Measurements from ENCODE around the gene TOMT.

TOMT gene

GRCh38 chr11:72111300-72112142 lies 5.8 kb downstream of the TOMT start:
- H3K9ac ChIP-seq (ENCODE audit: low read length in 2 of 2) = peak overlapping the region; percentile 91 to 100
- peaks cover 17% of the 10 kb centered on the region for H3K4me1 ChIP-seq (ENCODE audit: control insufficient read depth, insufficient read depth, low read length)
- peak overlapping the region; percentile 64 to 92 for H3K4me3 ChIP-seq (ENCODE audit: low read length in 2 of 2)
- H3K9me3 ChIP-seq (ENCODE audit: control insufficient read depth in 2 of 2, low read length in 2 of 2) = no peaks in the 10 kb centered on the region
- H3K27me3 ChIP-seq (ENCODE audit: control insufficient read depth in 1 of 2, insufficient read depth in 2 of 2, low read length in 2 of 2) = peaks cover 0 to 2% of the 10 kb centered on the region in 2 donors
- no peaks in the 10 kb centered on the region for H3K36me3 ChIP-seq (ENCODE audit: control insufficient read depth in 2 of 2, insufficient read depth in 2 of 2, low read length in 2 of 2)
- H3K27ac ChIP-seq (ENCODE audit: low read length) = peak overlapping the region; percentile 100

- peaks cover 17% of the 10 kb centered on the region for H3K4me1 ChIP-seq (ENCODE audit: control insufficient read depth, insufficient read depth, low read length)
- H3K27me3 ChIP-seq (ENCODE audit: control insufficient read depth in 1 of 2, insufficient read depth in 2 of 2, low read length in 2 of 2) = peaks cover 3 to 5% of the 10 kb centered on the region in 2 donors
- H3K36me3 ChIP-seq (ENCODE audit: control insufficient read depth in 2 of 2, insufficient read depth in 2 of 2, low read length in 2 of 2) = no peaks in the 10 kb centered on the region
- peak within 1 kb of the TSS; percentile 100 for H3K27ac ChIP-seq (ENCODE audit: low read length)
- no peaks in the 10 kb centered on the region for H3K9me3 ChIP-seq (ENCODE audit: control insufficient read depth in 2 of 2, low read length in 2 of 2)
- H3K4me3 ChIP-seq (ENCODE audit: low read length in 2 of 2) = peak within 1 kb of the TSS; percentile 74 to 92
- peak within 1 kb of the TSS; percentile 91 to 100 for H3K9ac ChIP-seq (ENCODE audit: low read length in 2 of 2)
Measured at GRCh38 chr11:72112143-72112977, 6.6 kb downstream of the TOMT start, which contains the start of gene ANAPC15. Gene ANAPC15, minus strand, starts transcription at chr11:72112695. Its CDS starts 1,419 bp downstream, at chr11:72111276.

GRCh38 chr11:72112978-72113808 lies 7.5 kb downstream of the TOMT start:
- H3K9ac ChIP-seq (ENCODE audit: low read length in 2 of 2) = peak overlapping the region; percentile 91 to 99
- H3K27me3 ChIP-seq (ENCODE audit: control insufficient read depth in 1 of 2, insufficient read depth in 2 of 2, low read length in 2 of 2) = peaks cover 3 to 5% of the 10 kb centered on the region in 2 donors
- H3K36me3 ChIP-seq (ENCODE audit: control insufficient read depth in 2 of 2, insufficient read depth in 2 of 2, low read length in 2 of 2) = no peaks in the 10 kb centered on the region
- peak overlapping the region; percentile 74 to 92 for H3K4me3 ChIP-seq (ENCODE audit: low read length in 2 of 2)
- H3K9me3 ChIP-seq (ENCODE audit: control insufficient read depth in 2 of 2, low read length in 2 of 2) = no peaks in the 10 kb centered on the region
- H3K27ac ChIP-seq (ENCODE audit: low read length) = peak overlapping the region; percentile 100
- H3K4me1 ChIP-seq (ENCODE audit: control insufficient read depth, insufficient read depth, low read length) = peaks cover 17% of the 10 kb centered on the region

- no peak overlapping the region for H3K9ac ChIP-seq (ENCODE audit: low read length in 2 of 2)
- no peaks in the 10 kb centered on the region for H3K36me3 ChIP-seq (ENCODE audit: control insufficient read depth in 2 of 2, insufficient read depth in 2 of 2, low read length in 2 of 2)
- no peaks in the 10 kb centered on the region for H3K9me3 ChIP-seq (ENCODE audit: control insufficient read depth in 2 of 2, low read length in 2 of 2)
- H3K27me3 ChIP-seq (ENCODE audit: control insufficient read depth in 1 of 2, insufficient read depth in 2 of 2, low read length in 2 of 2) = peaks cover 3 to 8% of the 10 kb centered on the region in 2 donors
- H3K4me1 ChIP-seq (ENCODE audit: control insufficient read depth, insufficient read depth, low read length) = peaks cover 17% of the 10 kb centered on the region
- no peak overlapping the region for H3K4me3 ChIP-seq (ENCODE audit: low read length in 2 of 2)
- H3K27ac ChIP-seq (ENCODE audit: low read length) = no peak overlapping the region
Measured at GRCh38 chr11:72114570-72114969, 8.8 kb downstream of the TOMT start.

GRCh38 chr11:72116019-72116755 lies 10.5 kb downstream of the TOMT start:
- peaks cover 3 to 8% of the 10 kb centered on the region in 2 donors for H3K27me3 ChIP-seq (ENCODE audit: control insufficient read depth in 1 of 2, insufficient read depth in 2 of 2, low read length in 2 of 2)
- H3K36me3 ChIP-seq (ENCODE audit: control insufficient read depth in 2 of 2, insufficient read depth in 2 of 2, low read length in 2 of 2) = no peaks in the 10 kb centered on the region
- no peaks in the 10 kb centered on the region for H3K9me3 ChIP-seq (ENCODE audit: control insufficient read depth in 2 of 2, low read length in 2 of 2)
- no peak overlapping the region for H3K27ac ChIP-seq (ENCODE audit: low read length)
- peaks cover 13% of the 10 kb centered on the region for H3K4me1 ChIP-seq (ENCODE audit: control insufficient read depth, insufficient read depth, low read length)
- no peak overlapping the region for H3K4me3 ChIP-seq (ENCODE audit: low read length in 2 of 2)
- no peak overlapping the region for H3K9ac ChIP-seq (ENCODE audit: low read length in 2 of 2)

- Histone ChIP-seq H3K9me3 (ENCODE audit: control insufficient read depth in 2 of 2, low read length in 2 of 2) (no peaks in the 10 kb centered on the region), H3K36me3 (ENCODE audit: control insufficient read depth in 2 of 2, insufficient read depth in 2 of 2, low read length in 2 of 2) (no peaks in the 10 kb centered on the region), H3K27ac (ENCODE audit: low read length) (no peak overlapping the region), H3K9ac (ENCODE audit: low read length in 2 of 2) (no peak overlapping the region), H3K4me1 (ENCODE audit: control insufficient read depth, insufficient read depth, low read length) (no peaks in the 10 kb centered on the region), H3K4me3 (ENCODE audit: low read length in 2 of 2) (no peak overlapping the region), H3K27me3 (ENCODE audit: control insufficient read depth in 1 of 2, insufficient read depth in 2 of 2, low read length in 2 of 2) (peaks cover 3 to 8% of the 10 kb centered on the region in 2 donors)
Measured at GRCh38 chr11:72119198-72119597, 13.5 kb downstream of the TOMT start.

- Histone ChIP-seq H3K27ac (ENCODE audit: low read length) (no peak overlapping the region), H3K27me3 (ENCODE audit: control insufficient read depth in 1 of 2, insufficient read depth in 2 of 2, low read length in 2 of 2) (peaks cover 3 to 9% of the 10 kb centered on the region in 2 donors), H3K9ac (ENCODE audit: low read length in 2 of 2) (no peak overlapping the region), H3K36me3 (ENCODE audit: control insufficient read depth in 2 of 2, insufficient read depth in 2 of 2, low read length in 2 of 2) (no peaks in the 10 kb centered on the region), H3K9me3 (ENCODE audit: control insufficient read depth in 2 of 2, low read length in 2 of 2) (no peaks in the 10 kb centered on the region), H3K4me3 (ENCODE audit: low read length in 2 of 2) (no peak overlapping the region), H3K4me1 (ENCODE audit: control insufficient read depth, insufficient read depth, low read length) (no peaks in the 10 kb centered on the region)
Measured at GRCh38 chr11:72120930-72121329, 15.2 kb downstream of the TOMT start.

- Histone ChIP-seq H3K9me3 (ENCODE audit: control insufficient read depth in 2 of 2, low read length in 2 of 2) (no peaks in the 10 kb centered on the region), H3K36me3 (ENCODE audit: control insufficient read depth in 2 of 2, insufficient read depth in 2 of 2, low read length in 2 of 2) (no peaks in the 10 kb centered on the region), H3K27ac (ENCODE audit: low read length) (no peak overlapping the region), H3K27me3 (ENCODE audit: control insufficient read depth in 1 of 2, insufficient read depth in 2 of 2, low read length in 2 of 2) (peaks cover 0 to 4% of the 10 kb centered on the region in 2 donors), H3K4me3 (ENCODE audit: low read length in 2 of 2) (no peak overlapping the region), H3K9ac (ENCODE audit: low read length in 2 of 2) (no peak overlapping the region), H3K4me1 (ENCODE audit: control insufficient read depth, insufficient read depth, low read length) (no peaks in the 10 kb centered on the region)
Measured at GRCh38 chr11:72122607-72123006, 16.9 kb downstream of the TOMT start.

GRCh38 chr11:72123117-72123653 lies 17.5 kb downstream of the TOMT start:
- Histone ChIP-seq H3K27me3 (ENCODE audit: control insufficient read depth in 1 of 2, insufficient read depth in 2 of 2, low read length in 2 of 2) (peaks cover 0 to 4% of the 10 kb centered on the region in 2 donors), H3K4me1 (ENCODE audit: control insufficient read depth, insufficient read depth, low read length) (no peaks in the 10 kb centered on the region), H3K4me3 (ENCODE audit: low read length in 2 of 2) (no peak overlapping the region), H3K9me3 (ENCODE audit: control insufficient read depth in 2 of 2, low read length in 2 of 2) (no peaks in the 10 kb centered on the region), H3K36me3 (ENCODE audit: control insufficient read depth in 2 of 2, insufficient read depth in 2 of 2, low read length in 2 of 2) (no peaks in the 10 kb centered on the region), H3K9ac (ENCODE audit: low read length in 2 of 2) (no peak overlapping the region), H3K27ac (ENCODE audit: low read length) (no peak overlapping the region)
